HG03045 (cell line): ENCODE data around the gene UXS1.

Experiments used
- ATAC-seq: cut with Tn5 transposase; IDR thresholded peaks from one replicate; pipeline ENCODE4 v1.9.1; 2021; ENCODE audit warnings: mild to moderate bottlenecking, moderate library complexity; ENCODE audit not compliant: unreplicated experiment

UXS1 gene

DNA sequence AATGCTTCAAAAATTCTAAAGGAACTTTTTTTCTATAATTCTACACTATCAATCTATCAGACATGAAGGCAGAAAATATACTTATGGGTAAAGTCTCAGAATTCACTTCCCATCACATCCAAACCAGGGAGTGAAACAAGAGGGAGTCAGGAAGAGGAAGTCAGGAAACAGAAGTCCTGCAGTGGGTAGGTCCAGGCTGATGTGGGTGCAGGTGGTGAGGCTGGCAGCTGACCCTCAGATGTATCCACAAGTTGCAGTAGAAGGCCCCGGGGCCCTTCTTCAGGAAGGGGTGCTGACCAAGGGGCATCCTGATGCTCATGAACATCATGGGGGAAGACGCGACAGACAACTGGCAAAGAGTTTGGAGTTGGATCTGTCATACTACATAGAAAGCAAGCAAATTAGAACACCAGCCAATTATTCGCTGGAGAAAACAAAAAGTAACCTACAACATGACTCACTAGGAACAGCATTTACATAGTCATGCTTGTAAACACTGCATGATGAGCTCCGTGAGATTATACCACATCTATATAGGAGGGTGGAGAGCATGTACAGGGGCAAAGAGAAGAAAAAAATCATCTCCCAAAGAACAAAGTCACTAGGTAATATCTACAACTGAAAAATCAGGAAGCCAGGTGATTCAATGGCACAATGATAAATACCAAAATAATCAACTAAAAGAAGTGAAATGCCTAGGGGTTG lies 4.2 kb downstream of the UXS1 start:
- ATAC-seq, result no peak

DNA sequence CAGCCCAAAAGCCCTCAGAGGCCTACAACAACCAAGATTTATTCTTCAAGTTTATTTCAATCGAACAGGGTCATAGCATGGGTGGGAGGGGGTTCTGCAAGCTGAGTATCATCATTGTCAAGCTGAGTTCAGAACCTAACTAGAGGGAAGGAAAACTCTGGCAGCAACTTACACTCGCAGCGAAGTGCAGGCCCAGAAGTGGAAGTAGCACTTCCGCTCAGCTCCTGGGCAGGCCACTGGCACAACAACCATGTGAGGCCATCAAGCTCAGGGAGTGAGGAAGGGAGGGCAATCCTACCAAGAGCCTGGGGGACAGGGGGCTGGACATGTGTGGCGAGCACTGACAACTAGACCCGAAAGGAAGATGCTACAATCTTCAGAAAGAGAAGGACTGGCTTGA lies 4.8 kb downstream of the UXS1 start:
- ATAC-seq, result no peak

DNA sequence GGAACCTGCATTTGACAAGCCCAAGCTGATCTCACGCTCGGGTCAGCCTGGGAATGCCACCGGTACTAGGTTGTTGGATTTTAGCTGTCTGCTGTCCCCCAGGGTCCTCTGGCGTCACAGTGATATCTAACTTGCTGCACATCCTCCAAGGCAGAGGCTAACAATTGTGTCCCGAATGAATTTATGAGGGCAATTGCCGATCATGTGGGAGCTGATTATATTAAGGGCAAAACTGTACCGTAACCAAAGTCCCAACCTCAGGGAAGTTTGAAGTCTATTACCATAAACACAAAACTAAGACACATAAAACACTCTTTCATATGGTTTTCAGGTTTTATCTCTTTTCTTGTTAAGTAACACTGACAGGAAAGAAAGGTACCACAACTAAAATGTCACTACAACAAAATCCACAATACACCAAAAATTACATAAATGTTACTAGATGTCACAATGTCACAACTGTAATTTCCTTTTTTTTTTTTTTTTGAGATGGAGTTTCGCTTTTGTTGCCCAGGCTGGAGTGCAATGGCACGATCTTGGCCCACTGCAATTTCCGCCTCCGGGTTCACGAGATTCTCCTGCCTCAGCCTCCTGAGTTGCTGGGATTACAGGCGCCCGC lies 6.7 kb downstream of the UXS1 start:
- ATAC-seq, result no peak

DNA sequence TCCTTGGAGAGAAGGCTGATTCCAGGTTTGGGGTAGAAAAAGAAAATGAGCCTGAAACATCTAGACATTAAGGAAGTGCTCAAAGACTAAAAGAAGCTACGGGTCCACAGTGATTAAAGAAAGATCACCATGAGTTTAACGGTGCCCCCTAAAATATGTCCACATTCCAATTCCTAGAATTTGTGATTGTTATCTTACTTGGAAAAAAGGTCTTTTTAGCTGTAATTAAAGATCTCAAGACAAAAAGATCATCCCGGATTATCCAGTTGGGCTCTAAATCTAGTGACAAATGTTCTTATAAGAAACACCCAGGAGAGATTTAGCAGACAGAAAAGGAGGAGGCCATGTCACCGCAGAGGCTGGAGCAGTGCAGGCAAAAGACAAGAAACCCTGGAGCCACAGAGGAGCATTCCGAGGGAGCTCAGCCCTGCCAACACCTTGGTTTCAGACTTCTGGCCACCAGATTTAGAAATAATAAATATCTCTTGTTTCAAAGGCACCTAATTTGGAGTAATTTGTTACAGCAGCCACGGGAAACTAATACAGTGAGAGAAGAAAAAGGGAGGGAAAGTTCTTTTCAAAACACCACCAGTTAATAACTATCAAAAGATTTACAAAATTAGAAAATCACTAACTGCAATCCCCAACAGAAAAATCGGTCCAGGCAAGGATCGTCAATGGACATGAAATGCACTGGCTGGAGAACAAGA lies 8.5 kb downstream of the UXS1 start:
- ATAC-seq, result no peak

DNA sequence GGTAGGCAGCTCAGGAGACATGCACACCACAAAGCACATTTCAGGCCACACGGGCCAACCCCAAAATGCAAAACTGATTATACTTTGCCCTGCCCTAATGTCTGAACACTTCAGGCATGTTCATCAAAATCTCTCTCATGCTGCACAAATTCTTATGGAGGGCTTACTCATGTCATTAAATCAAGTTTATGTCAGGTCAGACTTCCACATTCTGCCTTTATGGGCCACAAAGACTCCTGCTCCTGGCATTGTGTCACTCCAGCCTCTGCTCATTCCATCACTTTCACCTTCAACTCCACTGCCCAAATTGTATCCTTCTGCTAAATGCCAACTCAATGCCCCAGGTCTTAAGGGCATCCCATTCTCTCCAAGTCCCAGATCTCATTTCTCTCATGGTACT lies 9.2 kb downstream of the UXS1 start:
- ATAC-seq, result no peak

DNA sequence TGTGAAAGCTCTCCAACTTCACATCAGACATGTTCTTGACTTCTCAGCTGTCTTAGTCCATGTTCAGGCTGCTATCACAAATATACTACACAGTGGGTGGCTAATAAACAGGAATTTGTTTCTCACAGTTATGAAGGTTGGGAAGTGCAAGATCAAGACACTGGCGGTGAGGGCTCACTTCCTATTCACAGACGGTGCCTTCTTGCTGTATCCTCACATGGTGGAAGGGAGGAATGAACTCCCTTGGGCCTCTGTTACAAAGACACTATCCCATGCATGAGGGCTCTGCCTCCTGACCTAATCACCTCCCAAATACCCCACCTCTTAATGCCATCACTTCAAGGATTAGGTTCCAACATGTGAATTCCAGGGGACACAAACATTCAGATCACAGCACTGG lies 9.7 kb downstream of the UXS1 start:
- ATAC-seq, result no peak

DNA sequence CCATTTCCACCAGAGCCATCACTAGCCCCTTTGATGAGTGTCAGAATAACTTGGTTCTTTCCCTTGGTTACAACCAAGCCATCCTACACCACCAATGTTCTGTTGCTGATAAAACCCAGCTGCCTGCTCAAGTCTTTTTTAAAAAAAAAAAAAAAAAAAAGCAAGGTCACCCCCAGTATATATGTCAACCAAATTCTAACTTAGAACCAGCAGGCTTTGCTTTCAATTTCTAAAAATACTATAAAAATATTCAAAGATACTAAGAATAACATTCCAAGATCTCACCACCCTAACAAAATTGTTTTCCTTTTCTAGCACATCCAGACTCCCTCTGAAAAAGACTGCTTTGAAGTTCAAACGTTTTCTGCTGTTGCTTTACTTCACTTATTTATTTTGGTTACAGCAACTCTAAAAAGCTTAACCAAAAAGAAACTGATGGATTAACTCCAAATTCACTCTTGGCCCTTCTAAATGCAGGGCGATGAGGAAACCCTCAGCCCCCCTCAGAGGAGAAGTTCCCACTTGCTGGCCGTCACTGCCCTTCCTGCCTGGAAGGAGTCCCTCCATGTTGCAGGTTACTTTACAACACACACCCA lies 10.9 kb downstream of the UXS1 start:
- ATAC-seq, result no peak

DNA sequence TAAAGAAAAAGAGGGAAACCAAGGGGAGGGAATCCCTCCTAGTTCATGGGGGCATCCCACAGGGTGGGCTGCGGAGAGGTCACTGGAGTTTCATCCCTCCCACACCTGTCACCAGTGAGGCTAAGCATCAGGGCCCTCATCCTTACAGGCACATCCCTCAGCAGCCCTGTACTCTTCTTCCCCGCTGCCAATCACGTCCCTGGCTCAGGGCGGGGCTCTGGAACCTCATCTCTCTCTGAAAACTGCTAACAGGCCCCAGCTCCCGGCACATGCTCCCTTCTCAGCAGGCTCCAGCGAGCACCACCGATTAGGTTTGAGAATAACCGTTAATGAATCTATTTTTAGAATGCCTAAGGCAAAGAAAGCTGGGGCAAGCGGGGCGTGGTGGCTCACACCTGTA lies 13.0 kb downstream of the UXS1 start:
- ATAC-seq, result no peak

DNA sequence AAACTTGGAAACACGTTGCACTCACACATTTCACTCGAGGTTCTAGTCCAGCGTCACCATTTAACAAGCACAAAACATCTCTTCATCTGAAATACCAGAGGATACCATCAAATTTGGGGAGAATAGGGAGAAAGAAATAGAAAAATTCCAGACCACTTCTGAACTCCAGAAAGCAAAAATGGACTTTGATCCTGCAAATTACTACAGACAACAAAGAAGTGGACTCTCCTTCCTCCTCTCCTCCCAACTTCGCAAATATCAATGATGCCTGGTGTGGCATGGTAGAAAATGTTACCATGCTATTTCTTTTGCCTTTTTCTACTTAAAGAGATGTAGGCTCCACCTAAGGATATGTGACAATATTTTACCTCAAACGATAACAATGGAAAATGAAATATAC lies 13.5 kb downstream of the UXS1 start:
- ATAC-seq, result no peak

DNA sequence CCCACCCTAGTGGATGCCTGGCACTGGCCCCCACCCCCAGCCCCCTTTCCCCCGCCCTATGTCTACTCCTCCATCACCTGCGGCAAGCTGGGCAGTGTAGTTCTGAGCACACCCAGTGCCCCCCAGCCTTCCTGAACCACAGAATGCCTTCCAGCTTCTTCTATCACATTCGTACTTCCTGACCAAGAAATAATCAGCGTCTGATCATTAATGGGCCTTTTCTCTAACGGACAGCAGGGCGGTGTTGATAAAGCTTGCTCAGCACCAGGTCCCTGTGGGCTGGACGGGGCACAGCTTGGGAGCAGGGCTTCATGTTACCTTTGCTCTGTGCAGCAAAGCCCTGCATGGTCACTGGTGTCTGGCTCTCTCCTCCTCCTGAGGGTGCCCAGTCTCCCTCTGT lies 15.4 kb downstream of the UXS1 start:
- no peak for ATAC-seq

DNA sequence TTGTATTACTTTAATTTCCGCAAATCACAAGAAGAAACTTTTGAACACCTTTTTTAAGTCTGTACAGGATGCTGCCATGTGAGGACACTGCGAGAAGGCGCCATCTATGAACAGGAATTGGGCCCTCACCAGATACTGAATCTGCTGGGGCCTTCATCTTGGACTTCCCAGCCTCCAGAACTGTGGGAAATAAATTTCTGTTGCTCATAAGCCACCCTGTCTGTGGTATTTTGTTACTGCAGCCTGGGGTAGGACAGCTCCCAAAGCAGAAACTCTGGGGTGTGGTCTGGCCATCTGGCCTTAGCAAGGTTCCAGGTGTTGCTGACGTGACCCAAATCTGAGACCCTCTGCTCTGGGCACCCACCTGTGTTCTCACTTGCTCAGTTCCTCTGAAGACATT lies 16.5 kb downstream of the UXS1 start:
- ATAC-seq, result no peak

DNA sequence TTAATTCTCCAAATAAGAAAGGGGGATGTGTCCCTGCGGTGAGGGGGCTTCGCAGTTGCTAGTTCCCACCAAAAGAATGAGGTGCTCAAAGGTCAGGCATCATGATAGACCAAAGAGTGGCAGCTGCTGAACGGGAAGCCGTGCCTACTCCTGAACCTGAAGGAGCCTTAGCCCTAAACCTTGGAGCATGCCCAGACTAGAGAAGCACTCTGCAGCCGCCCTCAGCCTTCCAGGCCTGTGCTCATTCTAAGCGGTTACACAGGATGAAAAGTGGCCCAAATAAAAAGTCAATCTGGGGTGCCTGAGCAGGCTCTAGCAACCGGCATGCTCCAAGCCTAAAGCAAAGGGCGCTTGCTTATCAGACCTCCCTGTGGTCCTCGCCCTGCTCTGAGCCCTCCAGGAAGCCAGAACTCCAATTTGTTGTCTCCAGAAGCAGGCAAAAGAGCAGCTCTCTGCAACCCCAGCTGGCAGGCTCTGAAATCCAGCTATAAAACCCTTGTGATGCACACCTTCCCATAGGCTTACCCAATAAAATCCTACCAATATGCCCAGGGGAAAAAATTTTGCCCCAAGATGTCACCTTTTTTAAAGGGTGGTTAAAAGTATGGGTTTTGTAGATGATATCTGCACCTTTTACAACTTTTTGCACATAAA lies 17.5 kb downstream of the UXS1 start:
- ATAC-seq, result no peak

DNA sequence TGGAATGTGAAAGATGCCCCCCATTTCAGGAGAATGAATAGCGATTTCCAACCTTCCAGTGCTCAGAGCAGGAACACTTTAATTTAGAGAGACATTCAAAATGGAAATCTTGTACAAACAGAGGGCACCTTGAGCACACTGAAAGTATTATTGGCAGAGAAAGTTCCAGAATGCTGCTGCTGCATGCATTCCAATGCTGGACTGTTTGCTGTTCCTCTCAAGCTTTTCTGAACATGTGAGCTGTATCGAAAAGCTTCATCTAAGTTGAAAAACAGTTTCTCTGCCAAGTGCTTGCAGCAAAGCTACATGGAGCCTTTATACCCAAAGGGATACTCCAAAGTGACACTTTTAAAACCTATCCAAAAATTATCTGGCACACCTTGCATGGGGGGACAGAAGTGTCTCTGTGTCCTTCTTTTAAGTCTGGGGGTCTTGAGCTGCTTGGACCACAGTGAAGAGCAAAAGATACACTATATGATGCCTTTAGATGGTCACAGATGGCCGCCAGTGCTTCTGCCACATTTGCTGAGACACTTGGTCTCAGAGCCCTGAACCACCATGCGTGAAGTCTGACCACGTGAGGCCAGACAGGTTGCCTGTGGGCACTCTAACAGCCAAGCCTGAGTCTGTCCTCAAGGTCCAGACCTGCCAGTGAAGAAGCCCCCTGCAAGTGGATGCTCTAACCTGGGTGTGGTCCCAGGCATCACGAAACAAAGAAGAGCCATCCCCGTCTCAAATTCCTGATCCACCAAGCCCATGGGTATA lies 18.8 kb downstream of the UXS1 start:
- no peak for ATAC-seq

DNA sequence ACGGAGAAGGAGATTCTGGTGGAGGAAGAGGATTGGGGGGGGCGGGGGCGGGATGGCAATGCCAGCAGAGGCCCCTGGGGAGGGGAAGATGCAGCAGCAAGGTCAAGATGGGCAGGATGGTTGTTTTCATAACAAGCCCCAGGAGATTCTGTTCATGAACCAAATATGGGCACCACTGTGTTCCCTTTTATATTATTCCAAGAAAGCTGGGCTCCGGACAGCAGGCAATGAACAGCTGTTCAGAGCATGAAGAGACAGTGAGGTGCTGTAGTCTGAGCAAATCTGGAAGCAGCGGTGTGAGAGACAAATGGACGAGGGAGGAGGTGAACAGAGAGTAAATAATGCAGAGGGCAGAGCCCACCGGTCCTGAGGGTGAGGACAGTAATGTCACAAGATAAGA lies 20.0 kb downstream of the UXS1 start:
- no peak for ATAC-seq

DNA sequence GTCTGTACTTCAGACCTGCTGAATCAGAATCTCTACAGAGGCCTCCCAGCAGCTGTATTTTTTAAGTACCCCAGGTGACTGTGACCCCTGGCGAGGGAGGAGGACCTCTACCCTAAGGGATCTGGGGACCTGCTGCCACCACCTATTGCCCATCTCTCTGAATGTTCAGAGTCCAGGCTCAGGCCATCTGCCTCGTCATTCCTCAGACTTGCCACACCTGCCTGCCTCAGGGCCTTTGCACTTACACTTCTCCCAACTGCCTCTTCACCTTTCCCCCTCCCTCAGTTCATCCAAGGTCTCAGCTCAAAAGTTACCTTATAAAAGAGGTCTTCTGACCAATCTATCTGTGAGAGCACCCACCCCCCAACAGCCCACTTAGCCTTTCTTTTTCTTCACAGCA lies 21.5 kb downstream of the UXS1 start:
- no peak for ATAC-seq

DNA sequence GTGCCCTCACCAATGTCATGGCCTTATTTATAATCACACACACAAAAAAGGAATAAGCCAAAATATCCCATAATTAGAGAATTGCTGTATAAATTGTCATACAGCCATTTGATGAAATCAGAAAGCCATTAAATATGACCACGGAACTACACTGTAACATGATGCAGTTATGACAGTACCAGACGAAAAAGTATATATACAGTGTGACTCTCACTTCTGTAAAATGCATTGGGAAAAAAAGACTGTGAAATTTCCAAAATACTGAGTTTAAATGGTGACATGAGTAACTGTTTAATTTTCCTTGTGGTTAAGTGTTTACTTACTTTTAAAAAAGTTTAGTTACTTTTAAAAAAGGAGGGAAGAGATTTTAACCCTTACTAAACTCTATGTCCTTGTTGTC lies 25.4 kb downstream of the UXS1 start:
- no peak for ATAC-seq

DNA sequence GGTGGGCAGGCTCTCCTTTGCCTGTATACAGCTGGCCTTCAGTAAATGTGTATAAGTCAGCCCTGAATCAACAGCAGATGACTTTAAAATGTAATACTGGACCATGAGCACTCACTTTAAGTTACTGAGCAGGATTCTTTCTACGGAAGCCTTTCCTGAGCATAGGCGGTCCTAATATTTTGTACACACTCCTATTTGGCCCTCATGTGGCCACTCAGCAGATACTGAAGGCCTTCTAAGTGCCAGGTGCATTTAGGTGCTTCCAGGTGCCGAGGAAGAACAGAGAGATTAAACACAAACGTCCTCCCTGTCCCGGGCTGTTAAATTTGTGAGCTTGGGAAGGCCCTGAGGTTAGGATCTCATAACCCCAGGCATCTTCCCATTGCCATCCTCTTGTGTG lies 27.0 kb downstream of the UXS1 start:
- no peak for ATAC-seq

DNA sequence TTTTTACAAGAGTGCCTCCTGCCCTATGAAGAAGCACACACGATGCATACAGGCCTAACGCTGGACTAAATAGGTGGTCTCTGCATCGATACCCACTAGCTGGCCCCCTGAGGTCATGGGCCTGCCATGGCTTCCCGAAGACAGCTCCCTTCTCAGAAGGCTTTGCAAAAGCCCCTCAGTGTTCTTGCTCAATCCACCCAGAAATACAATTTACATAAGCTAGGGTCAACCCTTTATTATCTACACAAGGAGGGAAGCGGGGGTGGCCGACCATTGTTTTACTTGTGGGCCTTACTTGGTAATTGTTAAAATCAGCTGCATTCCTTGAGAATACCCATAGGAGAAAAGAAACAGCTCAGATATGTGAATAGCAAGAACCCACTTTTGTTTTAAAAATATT lies 28.5 kb downstream of the UXS1 start:
- no peak for ATAC-seq

DNA sequence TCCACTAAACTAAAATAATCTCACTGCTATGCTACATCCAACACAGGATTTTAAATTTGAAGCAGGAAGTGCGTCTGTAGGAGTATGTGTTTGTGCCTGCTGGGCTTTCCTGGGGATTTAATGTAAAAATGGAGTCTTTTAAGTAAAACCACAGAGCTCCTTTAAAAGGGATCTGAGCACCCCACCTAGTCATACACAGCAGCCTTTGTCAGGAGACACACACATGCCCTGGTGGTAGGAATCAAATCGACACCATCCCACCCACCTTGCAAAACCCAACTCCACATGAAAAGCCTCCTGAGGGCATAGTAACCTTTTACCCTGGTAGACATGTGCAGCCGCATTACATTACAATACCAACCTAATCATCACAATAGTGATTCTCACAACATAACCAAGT lies 29.1 kb downstream of the UXS1 start:
- no peak for ATAC-seq

DNA sequence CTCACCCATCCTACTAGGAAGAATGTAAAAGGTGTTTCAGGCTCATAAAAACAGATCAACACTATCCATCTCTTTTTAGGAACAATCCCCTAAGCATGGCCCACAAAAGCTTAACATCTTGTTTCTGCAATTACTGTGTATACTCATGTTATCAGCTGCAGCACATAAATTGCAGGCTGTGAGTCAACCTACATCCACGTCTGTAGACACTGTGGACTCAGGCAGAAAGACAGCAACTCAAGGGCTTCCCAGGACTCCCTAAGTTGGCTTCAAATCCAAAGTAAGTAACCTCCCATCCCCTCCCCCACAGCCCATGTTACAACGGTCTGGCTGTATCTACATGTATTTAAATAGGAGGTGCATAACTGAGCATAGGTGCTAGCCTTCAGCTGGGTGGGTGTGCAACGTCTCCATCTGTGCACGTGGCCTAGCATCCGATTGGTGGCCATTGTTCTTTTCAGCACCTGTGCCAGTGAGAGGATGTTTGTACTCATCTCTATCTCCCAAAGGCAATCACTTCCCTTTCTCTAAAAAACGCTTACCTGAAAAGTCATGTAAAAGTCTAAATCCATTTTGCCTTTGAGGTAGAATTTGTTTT lies 30.1 kb downstream of the UXS1 start:
- no peak for ATAC-seq
